ENCODE measurements around the gene CD6.

DNA sequence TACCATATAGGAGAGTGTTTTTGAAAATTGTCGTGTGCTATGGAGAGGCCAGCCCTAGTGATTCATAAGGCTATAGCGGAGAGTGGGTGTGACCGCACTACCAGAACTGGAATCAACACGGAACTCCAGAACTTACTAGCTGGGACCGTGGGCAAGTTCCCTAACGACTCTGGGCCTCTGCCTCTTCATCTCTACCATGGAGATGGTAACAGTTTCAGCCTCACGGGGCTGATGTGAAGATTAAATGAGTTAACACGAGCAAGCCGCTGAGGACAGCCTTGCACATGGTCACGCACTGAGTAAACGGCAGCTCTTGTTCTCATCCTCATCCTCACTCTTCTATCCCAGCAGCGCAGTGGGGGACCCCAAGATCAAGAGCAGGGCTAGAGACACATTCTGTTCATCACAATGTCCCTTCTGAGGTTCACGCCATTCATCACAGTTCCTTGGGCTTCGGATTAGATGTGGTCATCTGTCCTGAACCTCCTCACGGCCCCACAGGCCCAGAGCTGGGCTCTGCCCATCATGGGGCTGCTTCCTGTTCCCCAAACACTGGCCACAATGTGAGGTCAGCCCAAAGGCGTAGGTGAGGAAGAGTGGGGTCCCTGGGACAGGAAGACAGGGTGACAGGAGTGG lies 83.6 kb downstream of the CD6 start:
- TF ChIP-seq POLR2A (IDR thresholded peaks at IDR 0.05) (no peak), POLR2AphosphoS5 (IDR thresholded peaks at IDR 0.05) (no peak)
- TF ChIP-seq, protein P1, sequence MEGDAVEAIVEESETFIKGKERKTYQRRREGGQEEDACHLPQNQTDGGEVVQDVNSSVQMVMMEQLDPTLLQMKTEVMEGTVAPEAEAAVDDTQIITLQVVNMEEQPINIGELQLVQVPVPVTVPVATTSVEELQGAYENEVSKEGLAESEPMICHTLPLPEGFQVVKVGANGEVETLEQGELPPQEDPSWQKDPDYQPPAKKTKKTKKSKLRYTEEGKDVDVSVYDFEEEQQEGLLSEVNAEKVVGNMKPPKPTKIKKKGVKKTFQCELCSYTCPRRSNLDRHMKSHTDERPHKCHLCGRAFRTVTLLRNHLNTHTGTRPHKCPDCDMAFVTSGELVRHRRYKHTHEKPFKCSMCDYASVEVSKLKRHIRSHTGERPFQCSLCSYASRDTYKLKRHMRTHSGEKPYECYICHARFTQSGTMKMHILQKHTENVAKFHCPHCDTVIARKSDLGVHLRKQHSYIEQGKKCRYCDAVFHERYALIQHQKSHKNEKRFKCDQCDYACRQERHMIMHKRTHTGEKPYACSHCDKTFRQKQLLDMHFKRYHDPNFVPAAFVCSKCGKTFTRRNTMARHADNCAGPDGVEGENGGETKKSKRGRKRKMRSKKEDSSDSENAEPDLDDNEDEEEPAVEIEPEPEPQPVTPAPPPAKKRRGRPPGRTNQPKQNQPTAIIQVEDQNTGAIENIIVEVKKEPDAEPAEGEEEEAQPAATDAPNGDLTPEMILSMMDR (IDR thresholded peaks at IDR 0.05) = no peak

All from breast epithelium (tissue), 3 donors.